GM04504 (cell line): ENCODE data around the gene IL1B.
"Not testable (repeated sequence)": the region's sequence is repeated elsewhere in the genome, so short reads cannot be mapped to it uniquely, and the experiment has no call there.

Source experiments
- DNase-seq: peaks from one replicate; pipeline ENCODE4 v3.0.0-alpha.2; 2012; ENCODE audit warnings: low read depth

IL1B gene

DNA sequence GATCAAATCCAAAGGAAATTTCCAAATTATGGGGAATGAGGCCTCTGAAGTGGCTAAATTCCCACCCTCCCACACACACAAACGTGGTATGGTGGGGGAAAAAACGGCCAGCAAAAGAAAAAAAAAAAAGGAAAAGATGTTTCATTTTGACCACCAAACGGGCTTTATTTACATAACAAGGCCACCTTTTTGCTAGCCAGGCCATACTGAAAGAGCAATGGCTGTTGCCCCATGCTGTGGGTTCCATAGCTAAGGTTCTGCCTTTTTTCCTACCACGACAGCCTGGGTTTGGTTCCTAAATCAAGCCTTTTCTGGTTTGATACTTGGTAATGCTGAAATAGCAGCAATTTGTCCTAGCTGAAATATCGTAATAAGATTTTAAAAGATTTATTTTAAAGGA, 14.0 kb upstream of the IL1B start:
- no peak for DNase-seq

DNA sequence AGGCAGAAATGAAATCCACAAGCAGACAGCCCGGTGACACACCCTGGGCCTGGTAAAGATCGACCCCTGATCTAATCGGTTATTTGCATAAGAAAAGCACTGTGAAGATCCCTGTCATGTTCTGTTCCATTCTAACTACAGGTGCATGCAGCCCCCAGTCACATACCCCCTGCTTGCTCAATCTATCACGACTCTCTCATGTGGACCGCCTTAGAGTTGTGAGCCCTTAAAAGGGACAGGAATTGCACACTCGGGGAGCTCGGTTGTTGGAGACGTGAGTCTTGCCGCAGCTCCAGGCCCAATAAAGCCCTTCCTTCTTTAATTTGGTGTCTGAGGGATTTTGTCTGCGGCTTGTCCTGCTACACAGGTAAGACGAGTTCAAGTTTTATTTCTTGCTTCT, 13.4 kb upstream of the IL1B start:
- no peak for DNase-seq

DNA sequence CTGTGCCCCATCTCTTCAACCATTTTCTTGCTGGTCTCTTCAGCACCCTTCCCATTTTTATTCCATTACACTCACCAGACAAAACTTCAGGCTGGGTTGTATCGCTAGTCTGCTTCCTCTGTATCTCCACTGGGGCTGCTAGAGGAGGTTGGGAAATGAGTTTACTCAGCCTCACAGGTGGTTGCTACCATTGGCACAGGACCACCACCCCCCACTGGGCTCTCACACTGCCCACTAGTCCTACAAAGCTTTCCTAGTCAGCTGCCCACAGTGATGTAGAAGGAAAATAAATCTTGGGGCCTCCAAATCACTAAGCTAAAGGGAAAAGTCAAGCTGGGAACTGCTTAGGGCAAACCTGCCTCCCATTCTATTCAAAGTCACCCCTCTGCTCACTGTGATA, 12.3 kb upstream of the IL1B start:
- DNase-seq = no peak

DNA sequence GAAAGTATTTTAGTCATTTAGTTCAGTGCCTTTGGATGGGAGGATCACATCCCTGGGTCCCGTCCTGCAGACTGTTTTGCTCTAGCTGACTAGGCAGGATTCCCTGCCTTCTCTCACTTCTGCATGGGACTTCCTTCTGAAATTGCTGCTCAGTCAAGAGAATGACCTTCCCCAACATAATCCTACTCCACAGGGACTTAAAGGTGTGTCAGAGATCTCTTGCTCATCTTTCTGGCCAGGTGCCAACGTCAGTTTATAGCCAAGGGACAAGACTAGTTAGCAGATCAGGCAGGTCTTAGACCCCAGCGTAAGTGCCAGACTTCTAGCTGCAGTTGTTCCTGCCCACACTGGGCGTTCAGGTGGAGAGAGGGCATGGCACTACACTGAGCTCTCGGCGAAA, 9.5 kb upstream of the IL1B start:
- no peak for DNase-seq

DNA sequence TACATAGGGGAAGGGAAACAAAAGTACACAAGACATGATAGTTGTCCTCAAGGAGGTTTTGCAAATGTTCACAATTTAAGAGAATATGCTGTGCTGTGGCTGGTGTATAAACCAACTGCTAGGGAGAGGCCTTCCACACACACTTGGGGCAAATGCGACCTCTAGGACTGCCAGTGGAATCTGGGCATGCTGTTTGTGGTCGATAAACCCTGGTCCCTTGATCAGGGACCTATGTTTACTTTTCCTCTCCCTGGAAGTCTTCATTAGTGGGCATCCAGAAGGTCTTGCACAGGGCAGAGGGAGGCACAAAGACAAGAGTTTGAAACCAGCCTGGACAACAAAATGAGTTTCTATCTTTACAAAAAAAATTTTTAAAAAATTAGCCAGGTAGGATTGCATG, 7.3 kb upstream of the IL1B start:
- DNase-seq = no peak

DNA sequence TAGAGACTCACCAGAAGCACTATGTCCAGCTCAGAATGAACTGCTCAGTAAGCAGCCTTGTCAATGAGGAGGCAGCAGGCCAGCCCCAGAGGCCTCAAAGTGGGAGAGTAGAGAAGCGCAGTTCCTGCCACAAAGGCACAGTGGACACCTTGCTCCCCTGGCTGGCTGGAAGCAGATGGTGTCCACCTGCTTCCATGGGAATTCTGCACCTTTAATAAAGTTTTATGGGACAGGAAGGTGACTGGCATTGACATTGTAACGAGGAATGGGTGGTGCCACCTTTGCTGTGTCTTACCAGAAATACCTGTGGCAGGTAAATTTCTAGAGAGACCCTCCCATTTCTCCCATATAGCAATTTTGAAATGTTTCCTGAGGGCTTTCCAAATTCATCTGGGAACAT, 6.7 kb upstream of the IL1B start:
- DNase-seq = no peak

DNA sequence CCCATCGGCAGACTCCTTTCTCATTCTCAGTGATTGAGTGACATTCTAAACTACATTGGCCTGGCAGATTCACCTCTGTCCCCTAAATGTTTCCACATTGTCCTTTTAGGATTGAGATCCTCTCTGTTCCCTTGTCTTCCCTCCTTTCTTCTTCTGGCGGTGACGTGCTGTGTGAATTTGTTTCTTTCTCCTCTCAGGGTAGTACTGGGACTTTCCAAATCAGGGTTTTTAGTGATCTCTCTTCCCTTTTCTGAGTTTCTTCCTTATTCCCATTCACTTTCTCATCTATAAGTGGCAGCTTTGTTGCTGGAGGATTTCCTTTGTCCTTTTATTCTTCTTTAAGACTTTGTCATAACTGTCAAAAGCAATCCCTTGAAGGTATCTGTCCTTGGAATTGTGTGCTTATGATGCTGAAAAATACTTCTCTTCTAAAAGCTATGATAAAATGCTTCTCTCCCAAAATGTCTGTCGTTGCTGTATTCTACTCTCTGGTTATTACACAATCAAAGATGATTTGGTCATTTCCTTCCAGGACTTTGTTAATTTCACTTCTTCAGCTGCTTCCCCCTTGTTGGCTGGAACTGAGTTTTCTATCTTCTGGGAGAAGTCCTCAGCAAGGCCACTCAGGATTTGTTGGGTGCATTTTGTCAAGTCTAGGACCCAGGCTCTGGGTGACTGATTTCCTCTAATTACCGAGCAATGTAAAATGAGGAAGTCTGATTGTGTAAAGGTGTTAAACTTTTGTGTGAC, 4.9 kb upstream of the IL1B start:
- no peak for DNase-seq

DNA sequence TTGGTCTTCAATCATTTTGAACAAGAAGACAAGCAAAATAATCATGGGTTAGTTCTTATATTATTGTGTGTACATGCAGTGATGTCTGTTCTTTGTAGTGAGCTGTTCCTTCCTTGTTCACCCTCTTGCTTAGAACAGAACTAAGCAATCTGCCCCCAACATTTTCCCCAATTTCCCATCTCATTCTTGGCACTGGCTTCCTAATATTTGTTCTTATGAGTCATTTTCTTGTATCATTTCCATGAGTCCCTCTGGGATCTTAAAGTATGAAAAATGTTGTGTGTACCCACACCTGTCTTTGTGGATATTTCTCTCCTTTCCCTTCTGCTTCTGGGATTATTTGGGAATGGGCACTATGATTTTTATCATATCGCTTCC, 3.5 kb upstream of the IL1B start:
- DNase-seq = no peak

DNA sequence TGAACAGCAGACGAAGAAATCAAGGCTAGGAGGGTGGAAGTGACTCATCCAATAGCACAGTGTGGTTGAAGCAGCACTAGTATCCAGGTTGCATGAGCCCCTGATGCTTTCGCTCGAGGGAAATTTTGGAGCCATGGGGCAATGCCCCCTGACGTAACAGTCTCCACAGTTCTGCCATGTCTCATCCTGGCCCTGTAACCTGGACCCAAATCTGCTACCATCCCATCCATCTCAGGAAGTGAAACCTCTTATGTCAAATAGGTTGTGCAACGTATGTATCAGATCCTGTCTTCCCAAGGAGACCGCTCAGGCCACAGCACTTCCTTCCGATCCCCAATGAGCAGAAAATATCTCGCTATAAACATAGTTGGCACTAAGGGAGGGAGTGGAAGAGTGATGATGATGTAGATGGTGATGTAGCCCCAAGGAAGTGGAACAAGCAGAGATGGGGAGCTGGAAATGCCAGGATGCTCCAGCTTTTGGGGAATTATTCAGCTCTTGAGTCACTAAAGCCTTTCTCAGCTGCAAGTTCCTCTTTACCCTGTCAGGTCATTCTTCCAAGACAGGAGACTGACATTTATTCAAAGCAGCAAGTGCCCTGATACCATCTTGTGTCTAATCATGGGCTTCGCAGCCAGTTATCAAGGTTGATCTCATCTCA, 3.0 kb upstream of the IL1B start:
- no peak for DNase-seq

DNA sequence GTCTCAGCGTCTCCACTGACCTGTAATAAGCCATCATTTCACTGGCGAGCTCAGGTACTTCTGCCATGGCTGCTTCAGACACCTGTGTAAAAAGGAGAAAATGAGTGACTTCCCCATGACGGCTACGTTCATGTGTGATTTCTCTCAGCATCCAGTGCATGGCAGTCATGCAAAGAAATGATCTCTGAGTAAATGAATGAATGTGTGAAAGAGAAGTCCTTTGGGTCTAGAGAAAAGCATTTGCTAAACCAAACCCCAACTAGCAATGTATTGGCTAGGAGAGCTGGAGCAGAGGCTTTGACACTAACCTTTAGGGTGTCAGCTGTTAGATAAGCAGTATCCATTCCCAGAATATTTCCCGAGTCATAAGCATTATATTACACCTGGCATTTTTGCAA, 417 bp downstream of the IL1B start:
- no peak for DNase-seq

DNA sequence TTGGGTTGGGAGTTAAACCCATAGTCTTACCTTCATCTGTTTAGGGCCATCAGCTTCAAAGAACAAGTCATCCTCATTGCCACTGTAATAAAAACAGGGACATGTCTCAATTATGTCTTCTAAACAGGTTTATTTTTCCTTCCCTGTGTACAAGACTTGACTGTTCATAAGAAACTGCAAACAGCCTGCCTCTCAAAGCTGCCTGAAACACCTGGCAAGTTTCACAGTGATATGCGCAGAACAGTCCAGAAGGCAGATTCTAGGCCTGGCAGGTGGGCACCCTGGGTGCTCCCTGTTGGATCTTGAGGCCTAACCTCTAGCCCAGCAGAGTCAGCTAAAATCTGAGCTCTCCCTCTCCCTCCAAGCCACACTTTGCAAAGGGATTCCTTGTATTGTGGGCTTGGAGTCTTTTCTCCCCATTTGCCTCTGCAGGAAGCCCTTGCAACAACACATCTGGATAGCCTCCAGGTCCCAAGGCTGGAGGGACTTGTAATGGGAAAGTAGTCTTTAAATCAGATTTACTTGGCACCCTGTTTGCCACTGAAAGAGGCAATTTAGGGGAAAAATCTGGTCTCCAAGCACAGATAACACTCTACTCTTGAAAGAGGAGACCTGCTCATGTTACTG, 930 bp downstream of the IL1B start:
- no peak for DNase-seq

DNA sequence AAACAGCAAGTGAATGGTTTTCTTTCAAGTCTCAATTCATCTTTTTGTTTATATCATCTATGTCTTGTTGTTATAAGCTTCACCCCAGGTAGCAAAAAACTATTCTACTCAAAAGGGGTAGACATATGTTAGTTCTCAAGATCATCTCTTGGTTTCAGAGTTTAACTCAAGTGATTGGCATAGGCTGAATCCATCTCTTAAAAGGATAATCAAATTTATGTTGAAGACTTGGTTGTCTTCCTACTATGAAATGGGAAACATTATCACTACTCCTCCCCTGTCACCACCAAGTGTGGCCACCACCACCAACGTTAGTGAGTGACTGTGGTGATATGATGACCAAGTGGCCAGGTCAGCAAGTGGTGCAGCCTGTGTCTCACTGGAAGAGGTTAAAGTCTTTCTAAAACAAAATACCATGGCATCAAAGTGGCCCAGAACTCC, 1.5 kb downstream of the IL1B start:
- DNase-seq = no peak

DNA sequence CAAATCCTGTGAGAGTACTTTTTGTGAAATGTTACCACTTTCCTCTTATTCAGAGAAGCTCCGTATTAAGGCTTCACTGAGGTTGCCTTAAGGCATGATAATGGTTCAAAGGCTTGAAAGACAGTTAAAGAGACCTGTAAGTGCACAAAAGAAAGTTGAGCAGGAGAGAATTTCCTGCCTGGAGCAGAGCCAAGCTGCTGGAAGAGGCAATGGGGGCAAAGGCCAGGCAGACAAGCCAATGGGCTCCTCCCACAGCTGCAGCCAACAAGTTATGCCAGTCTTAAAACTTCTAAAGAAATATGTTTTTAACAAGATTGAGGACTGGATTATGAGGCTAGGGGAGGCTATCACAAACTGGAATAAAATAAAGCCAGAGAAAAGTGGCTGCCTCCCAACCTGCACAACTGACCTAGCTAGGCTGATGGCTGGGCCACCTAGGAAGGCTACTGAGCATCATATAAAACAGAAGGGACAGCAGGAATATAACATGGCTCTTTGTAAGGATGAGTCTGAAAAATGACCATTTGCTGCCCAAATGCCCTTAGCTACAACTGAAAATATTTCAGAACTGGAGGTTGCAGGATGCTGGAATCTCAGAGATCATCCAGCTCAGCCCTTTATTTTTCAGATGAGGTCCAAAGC, 2.1 kb downstream of the IL1B start:
- DNase-seq = no peak

DNA sequence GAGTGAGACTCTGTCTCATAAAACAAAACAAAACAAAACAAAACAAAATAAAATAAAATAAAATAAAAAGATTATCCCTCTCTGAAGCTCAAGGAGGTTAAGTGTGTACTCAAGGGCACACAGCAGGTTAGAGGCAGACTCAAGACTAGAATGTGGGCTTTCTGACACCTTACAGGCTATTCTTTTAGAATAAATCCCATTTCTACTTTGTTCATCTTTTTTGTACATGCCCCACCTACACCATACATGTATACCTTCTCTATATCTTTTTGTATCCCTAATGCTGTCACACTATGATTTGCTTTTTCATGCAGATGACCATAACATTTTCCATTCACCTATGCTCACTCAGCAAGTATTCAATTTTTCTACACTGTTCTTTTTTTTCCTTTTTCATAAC, 2.6 kb downstream of the IL1B start:
- no peak for DNase-seq

DNA sequence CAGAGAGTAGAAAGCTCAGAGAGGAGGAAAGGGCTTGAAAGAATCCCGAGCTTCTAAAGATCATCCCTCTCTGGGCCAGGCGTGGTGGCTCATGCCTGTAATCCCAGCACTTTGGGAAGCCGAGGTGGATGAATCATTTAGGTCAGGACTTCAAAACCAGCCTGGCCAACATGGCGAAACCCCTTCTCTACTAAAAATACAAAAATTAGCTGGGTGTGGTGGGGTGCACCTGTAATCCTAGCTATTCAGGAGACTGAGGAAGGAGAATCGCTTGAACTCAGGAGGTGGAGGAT, 3.0 kb downstream of the IL1B start:
- DNase-seq = not testable (repeated sequence)

DNA sequence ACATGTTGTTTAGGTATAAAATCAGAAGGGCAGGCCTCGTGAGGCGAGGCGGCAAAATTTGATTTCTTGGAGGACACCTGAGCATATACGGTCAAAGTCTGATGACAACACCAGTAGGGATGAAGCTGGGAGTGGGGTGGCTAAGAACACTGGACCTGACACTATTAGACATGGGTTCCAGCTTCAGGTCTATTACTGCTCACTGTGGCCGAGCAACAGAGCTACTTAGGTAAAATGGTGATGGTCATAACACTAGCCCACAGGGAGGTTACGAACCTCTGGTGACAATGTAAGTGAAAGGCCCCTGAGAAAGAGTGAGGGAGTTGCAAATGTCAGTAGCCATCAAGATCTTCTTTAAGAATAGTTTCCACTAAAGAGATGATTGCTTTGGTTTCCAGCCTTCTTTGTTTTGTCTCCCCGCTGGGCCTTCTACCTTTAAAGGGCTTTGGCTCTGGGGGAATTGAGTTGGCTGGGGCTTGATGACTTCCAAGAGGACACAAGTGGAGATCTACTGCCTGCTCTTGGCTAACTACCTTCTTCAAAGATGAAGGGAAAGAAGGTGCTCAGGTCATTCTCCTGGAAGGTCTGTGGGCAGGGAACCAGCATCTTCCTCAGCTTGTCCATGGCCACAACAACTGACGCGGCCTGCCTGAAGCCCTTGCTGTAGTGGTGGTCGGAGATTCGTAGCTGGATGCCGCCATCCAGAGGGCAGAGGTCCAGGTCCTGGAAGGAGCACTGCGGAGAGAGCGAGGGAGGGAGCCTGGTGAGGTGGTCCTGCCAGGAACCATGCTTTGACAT, 3.5 kb downstream of the IL1B start:
- DNase-seq = no peak

DNA sequence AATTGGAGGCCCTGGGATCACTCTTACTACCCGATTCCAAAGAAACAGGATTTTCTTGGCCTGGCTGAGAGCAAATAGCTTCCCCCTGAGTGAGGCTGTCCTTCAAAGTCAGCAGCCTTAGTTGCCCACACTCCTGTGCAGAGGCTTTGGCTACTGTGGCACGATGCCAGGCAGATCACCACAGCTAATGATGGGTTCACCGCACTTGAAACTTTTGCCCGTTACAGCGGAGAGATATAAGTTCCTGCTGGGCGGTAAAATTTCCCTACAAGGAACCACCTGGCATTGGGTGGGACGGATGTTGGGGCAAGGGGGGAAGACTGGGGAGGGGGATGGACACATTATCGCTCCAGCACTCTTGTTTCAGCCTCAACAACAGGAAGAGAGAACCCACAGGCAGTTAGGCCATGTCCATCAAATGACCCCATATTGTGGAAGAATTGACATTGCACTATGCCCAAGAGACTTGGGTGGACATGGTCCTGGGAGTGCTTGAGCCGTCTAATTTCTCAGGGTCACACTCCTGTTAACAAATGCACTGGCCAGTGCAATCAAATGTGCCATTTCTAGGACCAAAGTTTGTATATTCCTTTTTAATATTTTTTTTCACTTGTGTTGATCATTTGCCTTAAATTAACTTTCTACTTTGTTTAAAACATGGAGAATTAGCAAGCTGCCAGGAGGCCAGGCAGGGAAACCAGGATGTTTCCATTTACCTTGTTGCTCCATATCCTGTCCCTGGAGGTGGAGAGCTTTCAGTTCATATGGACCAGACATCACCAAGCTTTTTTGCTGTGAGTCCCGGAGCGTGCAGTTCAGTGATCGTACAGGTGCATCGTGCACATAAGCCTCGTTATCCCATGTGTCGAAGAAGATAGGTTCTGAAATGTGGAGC, 4.4 kb downstream of the IL1B start:
- no peak for DNase-seq

DNA sequence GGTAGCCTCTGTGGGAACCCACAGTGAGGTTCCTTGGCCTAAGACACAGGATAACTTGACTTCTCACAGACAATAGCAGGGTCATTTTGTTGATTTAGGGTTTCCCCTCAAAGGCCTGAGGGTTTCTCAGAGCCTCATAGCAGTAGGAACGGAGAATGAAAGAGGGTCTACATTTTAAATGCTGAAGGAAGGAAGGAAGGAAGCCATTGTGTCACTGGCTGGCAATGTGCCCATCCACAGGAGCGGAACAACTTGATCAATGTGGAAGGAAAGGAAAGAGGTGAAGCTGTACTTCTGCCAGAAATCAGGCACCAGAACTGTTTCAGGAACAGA, 5.1 kb downstream of the IL1B start:
- no peak for DNase-seq

DNA sequence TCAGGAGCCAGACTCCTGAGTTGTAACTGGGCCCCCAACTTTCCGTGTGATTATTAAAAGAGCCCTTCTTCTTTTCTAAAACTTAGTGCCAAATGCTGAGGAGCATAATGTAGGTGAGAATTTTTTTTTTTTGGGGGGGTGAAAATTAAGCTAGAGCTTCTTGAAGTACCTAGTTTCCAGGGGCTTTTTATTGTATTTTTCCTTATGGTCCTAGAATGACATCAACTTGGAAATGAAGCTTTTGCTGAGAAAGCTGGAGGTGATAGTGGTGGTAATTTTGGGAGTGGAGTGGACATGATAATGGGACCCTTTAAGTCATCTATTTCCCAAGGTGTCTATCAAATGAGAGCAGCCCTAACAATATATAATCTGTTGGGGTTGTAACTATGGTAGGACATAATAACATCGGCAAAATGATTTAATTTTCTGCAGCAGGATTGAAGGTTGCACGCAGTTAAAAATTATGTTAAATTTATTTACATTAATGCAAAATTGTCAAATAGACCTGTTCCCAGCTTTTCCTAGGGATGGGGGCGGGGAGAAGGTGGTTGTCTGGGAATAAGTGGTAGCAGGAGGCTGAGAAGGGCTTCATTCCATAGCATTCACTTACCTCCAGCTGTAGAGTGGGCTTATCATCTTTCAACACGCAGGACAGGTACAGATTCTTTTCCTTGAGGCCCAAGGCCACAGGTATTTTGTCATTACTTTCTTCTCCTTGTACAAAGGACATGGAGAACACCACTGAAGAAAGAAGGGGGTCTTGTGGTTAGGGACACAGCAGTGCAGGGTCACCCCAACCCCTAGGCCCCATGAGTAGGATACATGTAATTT, 5.7 kb downstream of the IL1B start:
- no peak for DNase-seq

DNA sequence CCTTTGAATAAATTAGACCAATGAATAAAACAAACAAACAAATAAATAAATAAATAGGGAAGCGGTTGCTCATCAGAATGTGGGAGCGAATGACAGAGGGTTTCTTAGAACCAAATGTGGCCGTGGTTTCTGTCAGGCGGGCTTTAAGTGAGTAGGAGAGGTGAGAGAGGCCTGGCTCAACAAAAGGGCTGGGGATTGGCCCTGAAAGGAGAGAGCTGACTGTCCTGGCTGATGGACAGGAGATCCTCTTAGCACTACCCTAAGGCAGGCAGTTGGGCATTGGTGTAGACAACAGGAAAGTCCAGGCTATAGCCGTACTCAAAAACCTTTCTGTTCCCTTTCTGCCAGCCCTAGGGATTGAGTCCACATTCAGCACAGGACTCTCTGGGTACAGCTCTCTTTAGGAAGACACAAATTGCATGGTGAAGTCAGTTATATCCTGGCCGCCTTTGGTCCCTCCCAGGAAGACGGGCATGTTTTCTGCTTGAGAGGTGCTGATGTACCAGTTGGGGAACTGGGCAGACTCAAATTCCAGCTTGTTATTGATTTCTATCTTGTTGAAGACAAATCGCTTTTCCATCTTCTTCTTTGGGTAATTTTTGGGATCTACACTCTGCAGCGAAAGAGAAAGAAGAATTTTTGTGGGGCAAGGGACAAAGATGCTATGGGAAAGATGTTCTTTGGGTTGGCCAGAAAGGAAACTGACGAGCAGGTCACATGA, 6.5 kb downstream of the IL1B start:
- no peak for DNase-seq
